Heart left ventricle (tissue), 13 donors: Measurements from ENCODE around the gene CEP85.
A peak's percentile ranks its signal among the peaks of the same experiment; 100 is the strongest.

ENCODE experiments used
- CTCF ChIP-seq, 12 donors: fragments of 200-600 bp; sonication (generic) in 4 of 12; IDR thresholded peaks; one replicate each; pipeline versions ENCODE4 v1.5.0 to v1.8.0; 2018 to 2022; ENCODE audit warnings: antibody characterized with exemption in 12 of 12, mild to moderate bottlenecking in 5 of 12
- POLR2A ChIP-seq, 2 donors: fragments of 450-650 bp; IDR thresholded peaks; one replicate each; pipeline ENCODE4 v1.6.1; 2017; ENCODE audit warnings: antibody characterized with exemption in 2 of 2, mild to moderate bottlenecking in 2 of 2, moderate library complexity in 2 of 2
- donor health status: ischemic (EF 13 %, LVEDD 7.1; RV severe dilation, severe dysfunction).
- donor health status: DM: no; HTN: yes; CAD: no.
- donor health status: DM: no; HTN: no; CAD: no.
- donor health status: ischemic (EF 25% LVEDD 6.9; RV normal size, moderate dysfunction).
- donor health status: ischemic (EF 25% LVEDD 5.7; RV mildly dilated, moderate dysfunction).
- donor health status: ischemic (EF 35%, LVEDD 5.7; RV mildly dilated, moderate dysfunction).
- donor health status: nonischemic (EF 11% LVEDD 7.7; RV severe dilation, severe dysfunction).
- donor health status: DM: yes; HTN: yes; CAD: no.
- donor health status: PGD.
- donor health status: ischemic (EF 29% LVEDD 5.4; RV normal size, mild dysfunction).
- donor health status: nonischemic (EF 23%, LVEDD 6.1; RV moderate dilation, normal function).

- TF ChIP-seq CTCF (IDR thresholded peaks at IDR 0.05) (peak in 4 of 12 donors; percentile 6 to 19 (median 12)), POLR2A (IDR thresholded peaks at IDR 0.05) (no peak)
Measured at GRCh38 chr1:26190373-26190987, 43.5 kb upstream of the CEP85 start, which contains the start of gene CATSPER4.
